Measurements from ENCODE around the gene NFATC1.

NFATC1 gene

GRCh38 chr18:79393181-79393634 is 2.5 kb upstream of the NFATC1 start:
- DNase-seq: no peak

GRCh38 chr18:79393635-79394533 is 1.8 kb upstream of the NFATC1 start:
- peak; percentile 81 for DNase-seq

- peak; percentile 69 for DNase-seq
Measured at GRCh38 chr18:79394534-79395307, 1.0 kb upstream of the NFATC1 start.

- no peak for DNase-seq
Measured at GRCh38 chr18:79395308-79395640, 456 bp upstream of the NFATC1 start.

- DNase-seq: peak; percentile 33
Measured at GRCh38 chr18:79396431-79397246, 909 bp downstream of the NFATC1 start.

- no peak for DNase-seq
Measured at GRCh38 chr18:79397247-79397829, 1.6 kb downstream of the NFATC1 start.

- no peak for DNase-seq
Measured at GRCh38 chr18:79397830-79398761, 2.4 kb downstream of the NFATC1 start.

- DNase-seq: no peak
Measured at GRCh38 chr18:79399275-79400081, 3.7 kb downstream of the NFATC1 start.

- DNase-seq: no peak
Measured at GRCh38 chr18:79400091-79400590, 4.4 kb downstream of the NFATC1 start.

- no peak for DNase-seq
Measured at GRCh38 chr18:79400591-79401381, 5.1 kb downstream of the NFATC1 start.

GRCh38 chr18:79401494-79402208 is 5.9 kb downstream of the NFATC1 start:
- no peak for DNase-seq

GRCh38 chr18:79402209-79402576 is 6.5 kb downstream of the NFATC1 start:
- DNase-seq: no peak

- DNase-seq: no peak
Measured at GRCh38 chr18:79402977-79403722, 7.4 kb downstream of the NFATC1 start.

- no peak for DNase-seq
Measured at GRCh38 chr18:79403723-79404566, 8.2 kb downstream of the NFATC1 start.

GRCh38 chr18:79404567-79404910 is 8.8 kb downstream of the NFATC1 start:
- DNase-seq: no peak

GRCh38 chr18:79405019-79405780 is 9.5 kb downstream of the NFATC1 start:
- DNase-seq: no peak

All from fibroblast of upper back skin (primary cell).